HepG2 (cell line): Measurements from ENCODE around the gene MCF2L. TPM values are rescaled to one million over a fixed set of nuclear protein-coding genes. Genes with fewer than 3 reads are reported as not detected.
A peak's percentile ranks its signal among the peaks of the same experiment; 100 is the strongest.

Experiments used
- ATAC-seq: fragments of 200-7000 bp; cut with Tn5 transposase; 3 replicates; pipeline ENCODE4 v1.9.1; 2020; ENCODE audit warnings: mild to moderate bottlenecking, moderate library complexity
- BruUV-seq: library from RNA; stranded (reverse); fragments of 400-500 nt; replicated peaks from 2 replicates; lab custom pipeline; 2021; lab: Mats Ljungman, UMichigan
- CTCF ChIA-PET: fragments of 300-600 bp; formaldehyde crosslinking; extraction: SDS; loops from one replicate; lab custom pipeline; 2021; ENCODE audit warnings: low total read pairs, inconsistent platforms, low intra/inter-chr PET ratio; lab: Yijun Ruan, JAX
- POLR2A ChIA-PET: fragments of 350-600 bp; sonication (Branson Sonifier 250); formaldehyde crosslinking; loops from one replicate; lab custom pipeline; 2020; ENCODE audit warnings: antibody characterized with exemption, inconsistent platforms; lab: Yijun Ruan, JAX
- DNase-seq: peaks from one replicate; pipeline ENCODE4 v3.0.0-alpha.2; 2015; ENCODE audit warnings: low spot score
- FAIRE-seq: peaks from 3 replicates; lab custom pipeline; 2011; peaks lifted over from hg19 to GRCh38; lab: Jason Lieb, UNC
- H2AFZ ChIP-seq: one replicate; pipeline ENCODE4 v1.6.1; 2011; ENCODE audit warnings: low read length, inconsistent platforms
- H3K27ac ChIP-seq: fragments of 300-600 bp; 3 replicates; pipeline ENCODE4 v1.8.0; 2011; ENCODE audit warnings: mixed run types, mild to moderate bottlenecking, mixed read lengths, low read length, inconsistent platforms; ENCODE audit not compliant: insufficient read depth; ENCODE audit errors: extremely low read length
- H3K27me3 ChIP-seq, 2 experiments: fragments of 200-600 bp in 1 of 2; 2 replicates in 1 of 2; 3 replicates in 1 of 2; pipeline versions ENCODE4 v1.6.0 to v1.8.0; 2011; ENCODE audit warnings: low read length in 2 of 2, mild to moderate bottlenecking in 2 of 2, moderate library complexity in 2 of 2, inconsistent platforms in 1 of 2; ENCODE audit not compliant: insufficient read depth in 2 of 2, control insufficient read depth in 1 of 2
- H3K36me3 ChIP-seq, 2 experiments: fragments of 200-600 bp in 1 of 2; replicated peaks in 1 of 2; 2 replicates in 1 of 2; 3 replicates in 1 of 2; pipeline versions ENCODE4 v1.5.1 to v1.8.0; 2011; ENCODE audit warnings: low read length in 2 of 2, inconsistent platforms in 1 of 2; ENCODE audit not compliant: insufficient read depth in 2 of 2, control insufficient read depth in 1 of 2
- H3K4me1 ChIP-seq: 2 replicates; pipeline ENCODE4 v1.5.1; 2012; ENCODE audit warnings: low read length, inconsistent platforms; ENCODE audit not compliant: insufficient read depth
- H3K4me2 ChIP-seq: 2 replicates; pipeline ENCODE4 v1.6.0; 2011; ENCODE audit warnings: low read depth, low read length, inconsistent platforms
- H3K4me3 ChIP-seq, 3 experiments: fragments of 200-600 bp in 1 of 3; sonication (generic), shearing (Covaris generic) in 1 of 3; replicated peaks in 1 of 3; 2 replicates each; pipeline ENCODE4 v1.5.1; 2011 to 2016; ENCODE audit warnings: low read length in 3 of 3, inconsistent platforms in 2 of 3, low read depth in 2 of 3, mild to moderate bottlenecking in 2 of 3, control low read depth in 1 of 3, mixed read lengths in 1 of 3; ENCODE audit not compliant: insufficient read depth in 1 of 3
- H3K79me2 ChIP-seq: one replicate; pipeline ENCODE4 v1.6.1; 2011; ENCODE audit warnings: low read length, inconsistent platforms; ENCODE audit not compliant: insufficient read depth
- H3K9ac ChIP-seq: 2 replicates; pipeline ENCODE4 v1.6.0; 2011; ENCODE audit warnings: mild to moderate bottlenecking, low read depth, low read length, inconsistent platforms; ENCODE audit not compliant: insufficient read depth
- H3K9me3 ChIP-seq: 2 replicates; pipeline ENCODE4 v1.5.1; 2012; ENCODE audit warnings: mild to moderate bottlenecking, low read length
- H4K20me1 ChIP-seq: 2 replicates; pipeline ENCODE4 v1.6.0; 2011; ENCODE audit warnings: inconsistent platforms, mild to moderate bottlenecking, low read length, moderate library complexity; ENCODE audit not compliant: insufficient read depth
- AGO2 ChIP-seq: fragments of 200-400 bp; formaldehyde crosslinking; optimal IDR thresholded peaks from 2 replicates; pipeline ENCODE3; 2017; ENCODE audit warnings: mild to moderate bottlenecking, low read depth, low read length, moderate library complexity
- ATAD3A ChIP-seq: sonication (generic); formaldehyde crosslinking; IDR thresholded peaks from 2 replicates; pipeline ENCODE4 v1.4.0; 2020; ENCODE audit warnings: missing genetic modification reagents
- ZNF263 ChIP-seq: sonication (generic); formaldehyde crosslinking; IDR thresholded peaks from 2 replicates; pipeline ENCODE4 v1.4.0; 2020; ENCODE audit warnings: missing genetic modification reagents
- ZNF34 ChIP-seq: sonication (generic); formaldehyde crosslinking; IDR thresholded peaks from 2 replicates; pipeline ENCODE4 v1.4.0; 2020; ENCODE audit warnings: mild to moderate bottlenecking, missing genetic modification reagents, borderline replicate concordance
- WGBS: methylation state at CpG from one replicate; pipeline ENCODE4 v1.1.6; 2017; ENCODE audit warnings: low lambda C conversion rate; 5-methylcytosine and 5-hydroxymethylcytosine counted together
- in situ Hi-C: cut with HindIII; loops from 2 replicates; pipeline ENCODE4 v1.10.0; 2017; ENCODE audit warnings: low pct_unique_long_range_greater_than_20kb; ENCODE audit not compliant: extremely low pct_ligation_motif_present
- intact Hi-C: fragments of 100-400 bp; cut with micrococcal nuclease; formaldehyde crosslinking; loops from one replicate; pipeline ENCODE4 v1.10.0; 2022; ENCODE audit not compliant: unreplicated experiment
- polyA plus RNA-seq, 8 experiments: library from polyadenylated mRNA; depleted of rRNA in 3 of 8; stranded (reverse) in 7 of 8; unstranded in 1 of 8; fragments of >200 nt; fragmentation: Illumina TruSeq in 4 of 8; extraction: Trizol in 4 of 8; gene quantifications; 2 replicates each; pipeline versions ENCODE4 v1.2.1 to v1.2.3, GENCODE V29; 2011 to 2016; ENCODE audit warnings: low read depth in 4 of 8, missing spikeins in 1 of 8, mixed read lengths in 1 of 8; ENCODE audit not compliant: insufficient read depth in 1 of 8
- total RNA-seq, 5 experiments: library from RNA; depleted of rRNA; stranded (reverse); fragments of >200 nt; fragmentation: Illumina TruSeq; extraction: Trizol; gene quantifications; 2 replicates each; pipeline ENCODE4 v1.2.3, GENCODE V29; 2016; ENCODE audit warnings: low read depth in 1 of 5
- TF ChIP-seq, protein P1 (sequence below), 2 experiments: sonication (generic) in 1 of 2; formaldehyde crosslinking in 1 of 2; IDR thresholded peaks; 2 replicates each; pipeline versions ENCODE4 v1.4.0 to v1.6.1; 2018 to 2020; ENCODE audit warnings: missing genetic modification reagents in 2 of 2, borderline replicate concordance in 1 of 2, low read depth in 1 of 2, mild to moderate bottlenecking in 1 of 2, missing biosample characterization in 1 of 2
- TF ChIP-seq, protein P2 (sequence below): sonication (generic); formaldehyde crosslinking; IDR thresholded peaks from 2 replicates; pipeline ENCODE4 v1.4.0; 2020; ENCODE audit warnings: missing genetic modification reagents, borderline replicate concordance

MCF2L gene
- total and polyA plus RNA-seq, 2 of the 13 experiments (the other 11 are each of a cell fraction or from before 2014, with no cell fraction given): 19.4 to 28.4 TPM

GRCh38 chr13:112964971-112965492 lies 4.0 kb upstream of the MCF2L start:
- Histone ChIP-seq H2AFZ (no peak overlapping the region), H4K20me1 (no peaks in the 10 kb centered on the region), H3K9me3 (no peaks in the 10 kb centered on the region), H3K4me1 (peaks cover 22% of the 10 kb centered on the region), H3K79me2 (peaks cover 7% of the 10 kb centered on the region), H3K4me2 (no peak overlapping the region), H3K9ac (no peak overlapping the region), H3K27ac (no peak overlapping the region), H3K27me3 (no peaks in the 10 kb centered on the region), H3K36me3 (no peaks in the 10 kb centered on the region; a peak in 1 of 5 replicates), H3K4me3 (no peak overlapping the region)
- ChIA-PET POLR2A (no interaction called here), CTCF (no interaction called here)
- ATAC-seq (no peak), FAIRE-seq (no peak), DNase-seq (no peak)
- intact Hi-C loops (no loop called here), in situ Hi-C loops (no loop called here)
- 74% methylated on average over 12 of the region's 12 CpGs for WGBS
- TF ChIP-seq ZNF34 (CRISPR knock-in tag) (no peak), AGO2 (peak; percentile 38)
- BruUV-seq: no TSS peak

- WGBS: 97% methylated on average over 16 of the region's 16 CpGs
- no peak overlapping the region for H3K9ac ChIP-seq
- no peak overlapping the region for H3K4me3 ChIP-seq
- H3K27ac ChIP-seq: no peak overlapping the region
- H3K36me3 ChIP-seq: no peaks in the 10 kb centered on the region; a peak in 1 of 5 replicates
- POLR2A ChIA-PET: no interaction called here
- CTCF ChIA-PET: no interaction called here
- H4K20me1 ChIP-seq: peaks cover 2% of the 10 kb centered on the region; the same call in 1 of the 2 replicates
- intact Hi-C loops: no loop called here
- 0 out of 2 replicates have a peak, but pooled peaks have one; percentile 43 for TF ChIP-seq ZNF263
- TF ChIP-seq, protein P1, sequence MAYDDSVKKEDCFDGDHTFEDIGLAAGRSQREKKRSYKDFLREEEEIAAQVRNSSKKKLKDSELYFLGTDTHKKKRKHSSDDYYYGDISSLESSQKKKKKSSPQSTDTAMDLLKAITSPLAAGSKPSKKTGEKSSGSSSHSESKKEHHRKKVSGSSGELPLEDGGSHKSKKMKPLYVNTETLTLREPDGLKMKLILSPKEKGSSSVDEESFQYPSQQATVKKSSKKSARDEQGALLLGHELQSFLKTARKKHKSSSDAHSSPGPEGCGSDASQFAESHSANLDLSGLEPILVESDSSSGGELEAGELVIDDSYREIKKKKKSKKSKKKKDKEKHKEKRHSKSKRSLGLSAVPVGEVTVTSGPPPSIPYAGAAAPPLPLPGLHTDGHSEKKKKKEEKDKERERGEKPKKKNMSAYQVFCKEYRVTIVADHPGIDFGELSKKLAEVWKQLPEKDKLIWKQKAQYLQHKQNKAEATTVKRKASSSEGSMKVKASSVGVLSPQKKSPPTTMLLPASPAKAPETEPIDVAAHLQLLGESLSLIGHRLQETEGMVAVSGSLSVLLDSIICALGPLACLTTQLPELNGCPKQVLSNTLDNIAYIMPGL (CRISPR knock-in tag; IDR thresholded peaks at IDR 0.05; ENCODE audit: borderline replicate concordance in 1 of 2, low read depth in 1 of 2): no peak
- TF ChIP-seq, protein P2, sequence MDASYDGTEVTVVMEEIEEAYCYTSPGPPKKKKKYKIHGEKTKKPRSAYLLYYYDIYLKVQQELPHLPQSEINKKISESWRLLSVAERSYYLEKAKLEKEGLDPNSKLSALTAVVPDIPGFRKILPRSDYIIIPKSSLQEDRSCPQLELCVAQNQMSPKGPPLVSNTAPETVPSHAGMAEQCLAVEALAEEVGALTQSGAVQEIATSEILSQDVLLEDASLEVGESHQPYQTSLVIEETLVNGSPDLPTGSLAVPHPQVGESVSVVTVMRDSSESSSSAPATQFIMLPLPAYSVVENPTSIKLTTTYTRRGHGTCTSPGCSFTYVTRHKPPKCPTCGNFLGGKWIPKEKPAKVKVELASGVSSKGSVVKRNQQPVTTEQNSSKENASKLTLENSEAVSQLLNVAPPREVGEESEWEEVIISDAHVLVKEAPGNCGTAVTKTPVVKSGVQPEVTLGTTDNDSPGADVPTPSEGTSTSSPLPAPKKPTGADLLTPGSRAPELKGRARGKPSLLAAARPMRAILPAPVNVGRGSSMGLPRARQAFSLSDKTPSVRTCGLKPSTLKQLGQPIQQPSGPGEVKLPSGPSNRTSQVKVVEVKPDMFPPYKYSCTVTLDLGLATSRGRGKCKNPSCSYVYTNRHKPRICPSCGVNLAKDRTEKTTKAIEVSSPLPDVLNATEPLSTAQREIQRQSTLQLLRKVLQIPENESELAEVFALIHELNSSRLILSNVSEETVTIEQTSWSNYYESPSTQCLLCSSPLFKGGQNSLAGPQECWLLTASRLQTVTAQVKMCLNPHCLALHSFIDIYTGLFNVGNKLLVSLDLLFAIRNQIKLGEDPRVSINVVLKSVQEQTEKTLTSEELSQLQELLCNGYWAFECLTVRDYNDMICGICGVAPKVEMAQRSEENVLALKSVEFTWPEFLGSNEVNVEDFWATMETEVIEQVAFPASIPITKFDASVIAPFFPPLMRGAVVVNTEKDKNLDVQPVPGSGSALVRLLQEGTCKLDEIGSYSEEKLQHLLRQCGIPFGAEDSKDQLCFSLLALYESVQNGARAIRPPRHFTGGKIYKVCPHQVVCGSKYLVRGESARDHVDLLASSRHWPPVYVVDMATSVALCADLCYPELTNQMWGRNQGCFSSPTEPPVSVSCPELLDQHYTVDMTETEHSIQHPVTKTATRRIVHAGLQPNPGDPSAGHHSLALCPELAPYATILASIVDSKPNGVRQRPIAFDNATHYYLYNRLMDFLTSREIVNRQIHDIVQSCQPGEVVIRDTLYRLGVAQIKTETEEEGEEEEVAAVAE (CRISPR knock-in tag): no peak
- peak; percentile 21 for TF ChIP-seq AGO2
- TF ChIP-seq ATAD3A (CRISPR knock-in tag): no peak
- TF ChIP-seq, all 625 proteins: peak for 2
- ATAC-seq (no peak), FAIRE-seq (no peak), DNase-seq (no peak)
- Histone ChIP-seq H3K79me2 (peaks cover 13% of the 10 kb centered on the region), H3K4me2 (no peak overlapping the region), H2AFZ (no peak overlapping the region), H3K9me3 (no peaks in the 10 kb centered on the region), H3K4me1 (peaks cover 26% of the 10 kb centered on the region), H3K27me3 (no peaks in the 10 kb centered on the region)
- no TSS peak for BruUV-seq
- in situ Hi-C loops: no loop called here
Measured at GRCh38 chr13:112965573-112966115, 3.4 kb upstream of the MCF2L start.
